HCT116 (cell line): ENCODE measurements around the gene C1orf21. TPM values are rescaled to one million over a fixed set of nuclear protein-coding genes. Genes with fewer than 3 reads are reported as not detected.

Experiments
- ATAC-seq: fragments of 200-7000 bp; cut with Tn5 transposase; 2 replicates; pipeline ENCODE4 v1.9.1; 2020; ENCODE audit warnings: mild to moderate bottlenecking, moderate library complexity
- BruUV-seq: library from RNA; stranded (reverse); fragments of 400-500 nt; replicated peaks from 2 replicates; lab custom pipeline; 2021; lab: Mats Ljungman, UMichigan
- CTCF ChIA-PET: fragments of 300-600 bp; sonication (Branson Sonifier 250); formaldehyde crosslinking; loops from one replicate; lab custom pipeline; 2021; ENCODE audit warnings: antibody characterized with exemption; lab: Charles Lee
- POLR2A ChIA-PET: fragments of 300-600, 350-600 bp; sonication (Branson Sonifier 250); formaldehyde crosslinking; loops from one replicate; lab custom pipeline; 2021; ENCODE audit warnings: antibody characterized with exemption; lab: Charles Lee
- RAD21 ChIA-PET, 2 experiments: fragments of 300-600 bp; sonication (Branson Sonifier 250); formaldehyde crosslinking; loops; one replicate each; lab custom pipeline; 2023; ENCODE audit warnings: low total read pairs in 2 of 2; ENCODE audit not compliant: uncharacterized antibody in 2 of 2, unreplicated experiment in 2 of 2, low non-redundant PET in 1 of 2; lab: Charles Lee
- DNase-seq: peaks from one replicate; pipeline ENCODE4 v3.0.0-alpha.2; 2010; ENCODE audit warnings: low read depth, low spot score
- H2AFZ ChIP-seq: fragments of 200-600 bp; shearing (Covaris generic), sonication (generic); 2 replicates; pipeline ENCODE4 v1.6.1; 2017; ENCODE audit warnings: low read depth, mixed run types, mixed read lengths, antibody characterized with exemption, low read length; ENCODE audit not compliant: poor library complexity, severe bottlenecking
- H3K27ac ChIP-seq: 2 replicates; pipeline ENCODE4 v1.5.1; 2012; ENCODE audit warnings: low read depth, low read length
- H3K27me3 ChIP-seq: fragments of 200-600 bp; sonication (generic); 2 replicates; pipeline ENCODE4 v1.6.1; 2016; ENCODE audit warnings: mixed run types, low read length, mixed read lengths; ENCODE audit not compliant: insufficient read depth
- H3K36me3 ChIP-seq, 2 experiments: fragments of 200-500 bp in 1 of 2; fragments of 200-600 bp in 1 of 2; sonication (Bioruptor generic) in 1 of 2; sonication (generic) in 1 of 2; 2 replicates each; pipeline versions ENCODE4 v1.5.1 to v1.6.1; 2014 to 2016; ENCODE audit warnings: low read length in 2 of 2, inconsistent platforms in 1 of 2, mixed read lengths in 1 of 2, mixed run types in 1 of 2; ENCODE audit not compliant: insufficient read depth in 2 of 2, control insufficient read depth in 1 of 2
- H3K4me1 ChIP-seq, 2 experiments: fragments of 200-600 bp in 1 of 2; sonication (generic) in 1 of 2; 2 replicates each; pipeline versions ENCODE4 v1.5.1 to v1.6.1; 2012 to 2017; ENCODE audit warnings: low read length in 2 of 2, inconsistent platforms in 1 of 2, mild to moderate bottlenecking in 1 of 2, mixed read lengths in 1 of 2, mixed run types in 1 of 2, moderate library complexity in 1 of 2; ENCODE audit not compliant: insufficient read depth in 2 of 2, control insufficient read depth in 1 of 2
- H3K4me2 ChIP-seq: fragments of 200-600 bp; sonication (generic); 2 replicates; pipeline ENCODE4 v1.6.1; 2017; ENCODE audit warnings: mixed run types, low read length, mixed read lengths
- H3K4me3 ChIP-seq, 2 experiments: fragments of 200-600 bp in 1 of 2; sonication (generic) in 1 of 2; replicated peaks in 1 of 2; 2 replicates each; pipeline ENCODE4 v1.5.1; 2011 to 2016; ENCODE audit warnings: low read length in 2 of 2, control low read depth in 1 of 2, low read depth in 1 of 2, mild to moderate bottlenecking in 1 of 2, mixed read lengths in 1 of 2, mixed run types in 1 of 2
- H3K79me2 ChIP-seq: fragments of 200-600 bp; sonication (generic); 2 replicates; pipeline ENCODE4 v1.6.1; 2017; ENCODE audit warnings: mild to moderate bottlenecking, mixed run types, low read length, moderate library complexity, mixed read lengths; ENCODE audit not compliant: insufficient read depth
- H3K9ac ChIP-seq: fragments of 200-600 bp; sonication (generic); 2 replicates; pipeline ENCODE4 v1.6.1; 2016; ENCODE audit warnings: low read length, mixed read lengths
- H3K9me2 ChIP-seq: fragments of 200-600 bp; sonication (generic), shearing (Covaris generic); 2 replicates; pipeline ENCODE4 v1.6.1; 2017; ENCODE audit warnings: mixed run types, mild to moderate bottlenecking, moderate library complexity; ENCODE audit not compliant: insufficient read depth
- H3K9me3 ChIP-seq, 2 experiments: fragments of 200-500 bp in 1 of 2; fragments of 200-600 bp in 1 of 2; sonication (Bioruptor generic) in 1 of 2; sonication (generic) in 1 of 2; 2 replicates each; pipeline ENCODE4 v1.6.1; 2014 to 2017; ENCODE audit warnings: low read length in 2 of 2, mixed read lengths in 2 of 2, inconsistent platforms in 1 of 2, low read depth in 1 of 2, mild to moderate bottlenecking in 1 of 2, mixed run types in 1 of 2, moderate library complexity in 1 of 2; ENCODE audit not compliant: control insufficient read depth in 1 of 2, insufficient read depth in 1 of 2
- H4K20me1 ChIP-seq: fragments of 200-600 bp; sonication (generic), shearing (Covaris generic); 2 replicates; pipeline ENCODE4 v1.6.1; 2017; ENCODE audit warnings: mixed run types, mild to moderate bottlenecking, moderate library complexity; ENCODE audit not compliant: insufficient read depth
- CEBPB ChIP-seq: IDR thresholded peaks from 2 replicates; pipeline ENCODE4 v1.6.1; 2012; ENCODE audit warnings: low read depth
- CTCF ChIP-seq, 3 experiments: fragments of 200-600 bp in 1 of 3; sonication (generic) in 1 of 3; IDR thresholded peaks in 2 of 3; conservative IDR thresholded peaks in 1 of 3; 2 replicates each; pipeline ENCODE4 v1.5.1; 2012 to 2017; ENCODE audit warnings: low read depth in 2 of 3, low read length in 2 of 3, antibody characterized with exemption in 1 of 3, borderline replicate concordance in 1 of 3, control low read depth in 1 of 3, mild to moderate bottlenecking in 1 of 3, mixed read lengths in 1 of 3, mixed run types in 1 of 3, moderate library complexity in 1 of 3; ENCODE audit not compliant: insufficient read depth in 1 of 3
- EGR1 ChIP-seq: IDR thresholded peaks from 2 replicates; pipeline ENCODE4 v1.6.1; 2012; ENCODE audit warnings: low read depth
- ELF1 ChIP-seq: IDR thresholded peaks from 2 replicates; pipeline ENCODE4 v1.6.1; 2012; ENCODE audit warnings: low read depth, borderline replicate concordance
- EZH2phosphoT487 ChIP-seq: fragments of 200-600 bp; IDR thresholded peaks from 2 replicates; pipeline ENCODE4 v1.6.1; 2018; ENCODE audit warnings: antibody characterized with exemption, borderline replicate concordance
- JUND ChIP-seq: IDR thresholded peaks from 2 replicates; pipeline ENCODE4 v1.6.1; 2012
- POLR2A ChIP-seq: IDR thresholded peaks from 2 replicates; pipeline ENCODE4 v1.7.0; 2011; ENCODE audit warnings: borderline replicate concordance; ENCODE audit not compliant: insufficient read depth, insufficient read length; ENCODE audit errors: extremely low read depth
- POLR2AphosphoS5 ChIP-seq: IDR thresholded peaks from 2 replicates; pipeline ENCODE4 v1.6.1; 2011; ENCODE audit warnings: mild to moderate bottlenecking, low read depth, low read length, moderate library complexity
- REST ChIP-seq: IDR thresholded peaks from 2 replicates; pipeline ENCODE4 v1.6.1; 2012; ENCODE audit warnings: low read depth
- SP1 ChIP-seq: IDR thresholded peaks from 2 replicates; pipeline ENCODE4 v1.6.1; 2012; ENCODE audit warnings: low read depth
- SRF ChIP-seq: IDR thresholded peaks from 2 replicates; pipeline ENCODE4 v1.6.1; 2012; ENCODE audit warnings: low read depth
- TCF7L2 ChIP-seq: IDR thresholded peaks from 2 replicates; pipeline ENCODE4 v1.7.0; 2011; ENCODE audit warnings: borderline replicate concordance, inconsistent platforms; ENCODE audit not compliant: insufficient read depth, insufficient read length; ENCODE audit errors: extremely low read depth
- YY1 ChIP-seq: IDR thresholded peaks from 2 replicates; pipeline ENCODE4 v1.6.1; 2011; ENCODE audit warnings: low read length, low read depth, moderate library complexity, mild to moderate bottlenecking; ENCODE audit not compliant: insufficient replicate concordance; ENCODE audit errors: extremely low read depth
- ZBTB33 ChIP-seq: IDR thresholded peaks from 2 replicates; pipeline ENCODE4 v1.6.1; 2011; ENCODE audit warnings: mild to moderate bottlenecking, low read length, moderate library complexity; ENCODE audit not compliant: insufficient replicate concordance; ENCODE audit errors: extremely low read depth
- ZFX ChIP-seq: fragments of 450-650 bp; IDR thresholded peaks from 2 replicates; pipeline ENCODE4 v1.6.1; 2017
- intact Hi-C: fragments of 100-400 bp; cut with micrococcal nuclease; formaldehyde crosslinking; loops from 2 replicates; pipeline ENCODE4 v1.10.0; 2022
- total RNA-seq: library from RNA; stranded (reverse); gene quantifications from one replicate; pipeline ENCODE4 v1.2.1, GENCODE V29; 2021; ENCODE audit not compliant: unreplicated experiment

C1orf21 gene
- total RNA-seq, 1 experiment from 2014 or later: 8.9 TPM

GRCh38 chr1:184534690-184535089 lies 147.9 kb downstream of the C1orf21 start:
- Histone ChIP-seq H3K4me3 (no peak overlapping the region), H4K20me1 (no peaks in the 10 kb centered on the region), H2AFZ (no peak overlapping the region), H3K27me3 (no peaks in the 10 kb centered on the region), H3K9ac (no peak overlapping the region), H3K36me3 (no peaks in the 10 kb centered on the region), H3K9me3 (no peaks in the 10 kb centered on the region), H3K4me1 (no peaks in the 10 kb centered on the region), H3K9me2 (no peaks in the 10 kb centered on the region), H3K27ac (no peak overlapping the region), H3K79me2 (no peaks in the 10 kb centered on the region), H3K4me2 (no peak overlapping the region)
- BruUV-seq: no TSS peak
- no peak for DNase-seq
- TF ChIP-seq TCF7L2 (no peak), REST (no peak), ZFX (no peak), SRF (no peak), CEBPB (no peak), SP1 (no peak), JUND (no peak), YY1 (no peak), EGR1 (no peak), ELF1 (no peak), ZBTB33 (no peak), EZH2phosphoT487 (no peak), CTCF (IDR thresholded peaks at IDR 0.05 in 2 of 3, conservative IDR thresholded peaks at IDR 0.05 in 1 of 3; ENCODE audit: borderline replicate concordance in 1 of 3, insufficient read depth in 1 of 3, low read depth in 2 of 3, low read length in 2 of 3) (no peak), POLR2AphosphoS5 (no peak), POLR2A (no peak)
- intact Hi-C loops: no loop called here
- no peak for ATAC-seq
- ChIA-PET POLR2A (no interaction called here), RAD21 (no interaction called here), CTCF (no interaction called here)
